PC-9 (cell line): ENCODE measurements around the gene PIAS4. TPM values are rescaled to one million over a fixed set of nuclear protein-coding genes. Genes with fewer than 3 reads are reported as not detected.

Experiments
- BruUV-seq: library from RNA; stranded (reverse); fragments of 400-500 nt; replicated peaks from 2 replicates; lab custom pipeline; 2021; lab: Mats Ljungman, UMichigan
- CTCF ChIA-PET: fragments of 300-600 bp; sonication (Branson Sonifier 250); formaldehyde crosslinking; loops from one replicate; lab custom pipeline; 2022; ENCODE audit warnings: antibody characterized with exemption; lab: Charles Lee
- POLR2A ChIA-PET: fragments of 300-600 bp; sonication (Branson Sonifier 250); formaldehyde crosslinking; loops from one replicate; lab custom pipeline; 2022; ENCODE audit warnings: antibody characterized with exemption; ENCODE audit not compliant: unreplicated experiment; lab: Charles Lee
- DNase-seq, 2 experiments: peaks; one replicate each; pipeline versions ENCODE4 v3.0.0 to v3.0.0-alpha.2; 2015 to 2022; ENCODE audit warnings: mixed read lengths in 1 of 2
- H2AFZ ChIP-seq: fragments of 200-600 bp; sonication (generic); 2 replicates; pipeline ENCODE4 v1.8.1; 2017; ENCODE audit warnings: antibody characterized with exemption
- H3F3A ChIP-seq: fragments of 200-600 bp; sonication (generic); 2 replicates; pipeline ENCODE4 v1.8.1; 2017; ENCODE audit warnings: antibody characterized with exemption, mild to moderate bottlenecking, low read depth; ENCODE audit not compliant: insufficient read depth
- H3K27ac ChIP-seq: fragments of 200-600 bp; sonication (generic); 2 replicates; pipeline ENCODE4 v1.6.1; 2016; ENCODE audit warnings: mixed run types
- H3K27me3 ChIP-seq: fragments of 200-600 bp; sonication (generic); 2 replicates; pipeline ENCODE4 v1.6.1; 2016; ENCODE audit warnings: low read depth, mixed run types; ENCODE audit not compliant: insufficient read depth
- H3K36me3 ChIP-seq: fragments of 200-600 bp; sonication (generic); 2 replicates; pipeline ENCODE4 v1.6.1; 2016; ENCODE audit warnings: low read depth, mixed run types
- H3K4me1 ChIP-seq: fragments of 200-600 bp; sonication (generic); replicated peaks from 2 replicates; pipeline ENCODE4 v1.6.1; 2016; ENCODE audit warnings: mixed run types; ENCODE audit not compliant: insufficient read depth
- H3K4me2 ChIP-seq: fragments of 200-600 bp; sonication (generic); 2 replicates; pipeline ENCODE4 v1.6.1; 2017; ENCODE audit warnings: mixed run types
- H3K4me3 ChIP-seq: fragments of 200-600 bp; sonication (generic); 2 replicates; pipeline ENCODE4 v1.6.1; 2016; ENCODE audit warnings: mixed run types
- H3K79me2 ChIP-seq: fragments of 200-600 bp; sonication (generic); 2 replicates; pipeline ENCODE4 v1.6.1; 2017; ENCODE audit warnings: low read depth, mixed run types
- H3K9me2 ChIP-seq: fragments of 200-600 bp; sonication (generic); 2 replicates; pipeline ENCODE4 v1.8.1; 2017; ENCODE audit warnings: mild to moderate bottlenecking; ENCODE audit not compliant: insufficient read depth
- H3K9me3 ChIP-seq: fragments of 200-600 bp; sonication (generic); 2 replicates; pipeline ENCODE4 v1.8.1; 2016; ENCODE audit warnings: low read depth; ENCODE audit not compliant: insufficient read depth
- H4K20me1 ChIP-seq: fragments of 200-600 bp; sonication (generic); 2 replicates; pipeline ENCODE4 v1.8.1; 2017; ENCODE audit not compliant: insufficient read depth
- EZH2 ChIP-seq: fragments of 200-600 bp; sonication (generic); IDR thresholded peaks from 2 replicates; pipeline ENCODE4 v1.8.0; 2017; ENCODE audit warnings: antibody characterized with exemption, low read depth
- intact Hi-C: fragments of 100-400 bp; cut with micrococcal nuclease; formaldehyde crosslinking; loops from one replicate; pipeline ENCODE4 v1.10.0; 2022; ENCODE audit not compliant: unreplicated experiment
- total RNA-seq: library from RNA; stranded (reverse); gene quantifications from 2 replicates; pipeline ENCODE4 v1.2.3, GENCODE V29; 2021
- TF ChIP-seq, protein P1 (sequence below): fragments of 200-600 bp; sonication (generic); conservative IDR thresholded peaks from 2 replicates; pipeline ENCODE4 v1.6.1; 2017; ENCODE audit warnings: mixed run types, antibody characterized with exemption, mild to moderate bottlenecking, moderate library complexity

Gene PIAS4
- total RNA-seq, 1 experiment from 2014 or later, result 26.5 TPM

DNA sequence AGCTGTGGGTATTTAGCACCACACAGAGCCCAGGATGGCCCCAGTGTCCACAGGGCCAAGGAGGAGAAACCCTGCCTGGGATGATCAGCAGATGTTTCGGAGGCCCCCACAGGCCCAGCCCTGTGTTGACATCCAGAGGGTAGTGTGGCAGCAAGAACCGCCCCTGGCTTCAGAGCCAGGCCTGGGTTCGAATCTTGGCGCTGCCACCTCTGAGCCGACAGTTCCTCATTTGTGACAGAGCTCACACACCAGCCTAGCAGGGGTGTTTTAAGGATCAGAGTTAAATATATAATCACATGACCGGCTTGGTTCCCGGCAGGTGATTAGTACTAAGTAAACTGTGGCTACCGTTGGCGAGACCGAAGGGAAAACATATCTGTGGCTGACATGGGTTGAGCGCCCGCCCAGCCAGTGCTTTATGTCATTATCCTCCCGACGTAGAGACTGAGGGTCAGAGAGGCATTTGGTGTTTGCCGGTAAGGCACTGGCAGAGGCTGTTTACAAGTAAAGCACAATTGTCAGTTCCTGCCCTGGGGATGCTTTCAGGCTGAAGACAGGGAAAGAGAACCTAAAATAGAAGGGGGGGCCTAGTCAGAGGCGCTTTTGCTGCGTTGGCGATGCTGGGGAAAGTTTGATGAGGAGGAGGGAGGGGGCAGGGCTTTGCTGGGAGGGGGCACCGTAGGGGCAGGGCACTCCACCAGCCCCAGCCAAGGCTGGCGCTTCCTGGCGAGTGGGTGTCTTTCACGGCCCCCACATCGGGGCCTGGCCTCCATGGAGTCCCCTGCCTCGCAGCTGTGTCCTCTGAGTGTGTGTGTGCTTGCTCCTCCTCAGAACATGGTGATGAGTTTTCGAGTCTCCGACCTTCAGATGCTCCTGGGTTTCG is 4.8 kb downstream of the PIAS4 start:
- TF ChIP-seq, protein P1, sequence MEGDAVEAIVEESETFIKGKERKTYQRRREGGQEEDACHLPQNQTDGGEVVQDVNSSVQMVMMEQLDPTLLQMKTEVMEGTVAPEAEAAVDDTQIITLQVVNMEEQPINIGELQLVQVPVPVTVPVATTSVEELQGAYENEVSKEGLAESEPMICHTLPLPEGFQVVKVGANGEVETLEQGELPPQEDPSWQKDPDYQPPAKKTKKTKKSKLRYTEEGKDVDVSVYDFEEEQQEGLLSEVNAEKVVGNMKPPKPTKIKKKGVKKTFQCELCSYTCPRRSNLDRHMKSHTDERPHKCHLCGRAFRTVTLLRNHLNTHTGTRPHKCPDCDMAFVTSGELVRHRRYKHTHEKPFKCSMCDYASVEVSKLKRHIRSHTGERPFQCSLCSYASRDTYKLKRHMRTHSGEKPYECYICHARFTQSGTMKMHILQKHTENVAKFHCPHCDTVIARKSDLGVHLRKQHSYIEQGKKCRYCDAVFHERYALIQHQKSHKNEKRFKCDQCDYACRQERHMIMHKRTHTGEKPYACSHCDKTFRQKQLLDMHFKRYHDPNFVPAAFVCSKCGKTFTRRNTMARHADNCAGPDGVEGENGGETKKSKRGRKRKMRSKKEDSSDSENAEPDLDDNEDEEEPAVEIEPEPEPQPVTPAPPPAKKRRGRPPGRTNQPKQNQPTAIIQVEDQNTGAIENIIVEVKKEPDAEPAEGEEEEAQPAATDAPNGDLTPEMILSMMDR, result no peak
- TF ChIP-seq EZH2, result no peak
- H3K36me3 ChIP-seq, result no peaks in the 10 kb centered on the region
- no peak overlapping the region for H3K27ac ChIP-seq
- H4K20me1 ChIP-seq, result peaks cover 15% of the 10 kb centered on the region
- H3K9me2 ChIP-seq, result no peaks in the 10 kb centered on the region
- H3K4me2 ChIP-seq, result no peak overlapping the region
- H3K79me2 ChIP-seq, result peaks cover 21% of the 10 kb centered on the region
- no peaks in the 10 kb centered on the region for H3K9me3 ChIP-seq
- DNase-seq, result no peak
- H3K27me3 ChIP-seq, result no peaks in the 10 kb centered on the region
- H3K4me3 ChIP-seq, result no peak overlapping the region
- intact Hi-C loops, result no loop called here
- H3F3A ChIP-seq, result no peaks in the 10 kb centered on the region
- BruUV-seq, result no TSS peak
- H2AFZ ChIP-seq, result no peak overlapping the region
- POLR2A ChIA-PET, result no interaction called here
- CTCF ChIA-PET, result no interaction called here
- no peaks in the 10 kb centered on the region for H3K4me1 ChIP-seq

DNA sequence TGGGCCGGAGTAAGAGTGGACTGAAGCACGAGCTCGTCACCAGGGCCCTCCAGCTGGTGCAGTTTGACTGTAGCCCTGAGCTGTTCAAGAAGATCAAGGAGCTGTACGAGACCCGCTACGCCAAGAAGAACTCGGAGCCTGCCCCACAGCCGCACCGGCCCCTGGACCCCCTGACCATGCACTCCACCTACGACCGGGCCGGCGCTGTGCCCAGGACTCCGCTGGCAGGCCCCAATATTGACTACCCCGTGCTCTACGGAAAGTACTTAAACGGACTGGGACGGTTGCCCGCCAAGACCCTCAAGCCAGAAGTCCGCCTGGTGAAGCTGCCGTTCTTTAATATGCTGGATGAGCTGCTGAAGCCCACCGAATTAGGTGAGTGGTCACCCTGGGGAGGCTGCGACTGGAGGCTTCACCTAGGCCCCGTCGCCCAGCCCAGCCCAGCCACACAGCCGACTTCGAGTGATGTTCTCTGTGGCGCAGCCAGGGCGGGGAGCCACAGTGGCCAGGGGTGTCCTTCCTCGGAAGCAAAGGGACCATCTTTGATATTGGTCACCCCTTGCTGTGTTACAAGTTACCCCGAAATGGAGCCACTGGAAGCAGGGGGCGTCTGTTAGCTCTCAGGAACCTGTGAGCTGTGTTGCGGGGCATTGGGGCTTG is 5.6 kb downstream of the PIAS4 start:
- Histone ChIP-seq H3K4me3 (no peak overlapping the region), H3K4me2 (no peak overlapping the region), H4K20me1 (peaks cover 15% of the 10 kb centered on the region), H3K9me3 (no peaks in the 10 kb centered on the region), H3K4me1 (no peaks in the 10 kb centered on the region), H3K27me3 (no peaks in the 10 kb centered on the region), H3K36me3 (no peaks in the 10 kb centered on the region), H3K9me2 (no peaks in the 10 kb centered on the region), H3K27ac (no peak overlapping the region), H3F3A (no peaks in the 10 kb centered on the region), H2AFZ (no peak overlapping the region), H3K79me2 (peaks cover 19% of the 10 kb centered on the region)
- ChIA-PET CTCF (no interaction called here), POLR2A (no interaction called here)
- BruUV-seq, result no TSS peak
- DNase-seq, result no peak
- TF ChIP-seq EZH2, result no peak
- TF ChIP-seq, protein P1, result no peak
- intact Hi-C loops, result no loop called here

DNA sequence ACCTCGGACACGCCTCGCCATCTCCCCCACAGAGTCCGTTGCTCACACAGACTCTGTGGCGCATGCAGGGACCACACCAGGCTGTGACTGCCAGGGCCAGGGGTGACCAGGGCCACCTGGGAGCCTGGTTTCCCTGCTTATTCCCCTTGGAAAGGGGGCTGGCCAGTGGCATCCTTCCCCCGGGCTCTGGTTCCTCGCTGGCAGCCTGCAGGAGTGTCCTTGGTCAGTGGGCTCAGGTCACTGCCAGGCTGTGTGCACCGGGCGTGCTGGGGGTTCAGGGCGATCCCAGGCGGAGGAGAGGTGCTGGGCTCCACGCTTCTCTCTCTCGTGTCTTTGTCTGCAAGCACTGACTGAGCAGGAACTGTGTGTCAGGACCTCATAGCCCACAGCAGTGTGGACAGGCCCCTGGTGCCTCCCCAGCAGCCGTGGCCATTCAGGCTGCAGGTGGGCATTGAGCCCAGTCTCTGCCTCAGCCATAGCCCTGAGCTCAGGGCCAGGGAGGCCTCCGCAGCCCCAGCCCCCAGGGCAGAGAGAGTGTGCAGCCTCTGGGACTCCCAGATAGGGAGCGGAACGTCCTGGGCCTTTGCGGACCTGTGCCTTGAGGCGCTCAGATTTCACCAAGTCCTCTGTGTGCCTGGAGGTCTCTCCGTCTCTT is 6.5 kb downstream of the PIAS4 start:
- intact Hi-C loops, result no loop called here

More for the DNA sequence above, 6.5 kb downstream of the PIAS4 start:
- TF ChIP-seq EZH2, result no peak
- TF ChIP-seq, protein P1, result no peak
- no peaks in the 10 kb centered on the region for H3K4me1 ChIP-seq
- no peak overlapping the region for H3K4me2 ChIP-seq
- no TSS peak for BruUV-seq
- peaks cover 16% of the 10 kb centered on the region for H3K79me2 ChIP-seq
- ChIA-PET CTCF (no interaction called here), POLR2A (no interaction called here)
- H3K27ac ChIP-seq, result no peak overlapping the region
- H3K36me3 ChIP-seq, result no peaks in the 10 kb centered on the region
- no peaks in the 10 kb centered on the region for H3K27me3 ChIP-seq
- H4K20me1 ChIP-seq, result peaks cover 15% of the 10 kb centered on the region
- no peaks in the 10 kb centered on the region for H3F3A ChIP-seq
- H3K9me3 ChIP-seq, result no peaks in the 10 kb centered on the region
- H3K4me3 ChIP-seq, result no peak overlapping the region
- H3K9me2 ChIP-seq, result no peaks in the 10 kb centered on the region
- no peak overlapping the region for H2AFZ ChIP-seq
- no peak for DNase-seq
